ENCODE data around the gene PDE3B. TPM values are rescaled to one million over a fixed set of nuclear protein-coding genes. Genes with fewer than 3 reads are reported as not detected.

Gene PDE3B
- total RNA-seq, 1 donor from 2014 or later: 20.4 TPM

DNA sequence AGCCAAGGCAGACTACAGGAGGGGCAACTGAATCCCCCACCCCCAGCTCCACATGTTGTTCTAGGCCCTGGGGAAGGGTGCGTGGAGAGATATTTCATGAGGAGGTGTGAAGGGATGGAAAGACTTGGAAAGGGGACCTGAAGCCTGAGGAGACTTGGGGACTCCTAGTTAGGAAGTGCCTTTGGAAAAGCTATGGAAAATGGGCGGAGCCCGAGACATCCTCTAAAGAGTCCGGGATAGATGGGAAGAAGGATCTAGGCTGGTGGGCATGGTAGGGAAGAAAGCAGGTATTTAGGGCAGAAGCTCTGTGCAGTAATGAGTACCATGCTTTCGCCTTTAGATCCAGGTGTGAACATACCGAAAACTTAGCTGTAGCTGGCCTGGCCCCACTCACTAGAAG, 263.4 kb downstream of the PDE3B start:
- DNase-seq (ENCODE audit: low spot score in 2 of 2): no peak
- FAIRE-seq: no peak

DNA sequence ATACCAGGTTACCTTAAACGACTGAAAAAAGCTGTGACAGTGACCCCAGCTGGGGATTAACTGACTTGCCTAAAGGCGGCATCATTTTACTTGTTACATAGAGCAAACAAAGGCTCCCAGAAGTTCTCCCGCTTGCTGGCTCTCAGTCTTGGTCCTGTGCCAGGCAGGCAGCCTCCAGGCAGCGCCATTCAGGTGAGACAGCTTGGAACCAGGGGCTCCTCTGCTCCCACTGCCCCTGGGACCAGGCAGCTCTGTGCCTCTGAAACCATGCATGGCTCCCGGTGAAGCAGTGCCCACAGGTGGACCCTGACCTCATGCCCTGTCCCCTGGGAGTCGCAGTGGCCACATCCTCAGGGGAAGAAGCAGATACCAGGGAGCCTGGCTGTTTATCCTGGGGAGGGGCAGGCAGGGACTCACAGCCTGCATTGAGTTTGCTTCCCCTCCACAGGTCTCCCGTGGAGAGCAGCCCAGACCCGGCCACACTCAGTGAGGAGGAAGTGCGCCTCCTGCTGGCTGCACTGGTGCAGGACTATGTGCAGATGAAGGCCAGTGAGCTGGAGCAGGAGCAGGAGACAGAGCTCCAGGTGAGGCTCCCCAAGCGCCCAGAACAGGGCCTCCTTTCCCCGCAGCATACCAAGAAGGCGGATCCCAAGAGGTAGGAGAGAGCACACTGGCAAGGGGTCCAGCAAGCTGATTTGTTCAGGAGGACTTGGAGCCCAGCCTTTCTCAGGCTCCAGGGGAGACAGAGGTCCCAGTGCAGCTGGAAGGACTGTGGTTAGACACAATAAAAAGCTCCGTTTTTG, 264.0 kb downstream of the PDE3B start:
- no peak for DNase-seq (ENCODE audit: low spot score in 2 of 2)
- no peak for FAIRE-seq

DNA sequence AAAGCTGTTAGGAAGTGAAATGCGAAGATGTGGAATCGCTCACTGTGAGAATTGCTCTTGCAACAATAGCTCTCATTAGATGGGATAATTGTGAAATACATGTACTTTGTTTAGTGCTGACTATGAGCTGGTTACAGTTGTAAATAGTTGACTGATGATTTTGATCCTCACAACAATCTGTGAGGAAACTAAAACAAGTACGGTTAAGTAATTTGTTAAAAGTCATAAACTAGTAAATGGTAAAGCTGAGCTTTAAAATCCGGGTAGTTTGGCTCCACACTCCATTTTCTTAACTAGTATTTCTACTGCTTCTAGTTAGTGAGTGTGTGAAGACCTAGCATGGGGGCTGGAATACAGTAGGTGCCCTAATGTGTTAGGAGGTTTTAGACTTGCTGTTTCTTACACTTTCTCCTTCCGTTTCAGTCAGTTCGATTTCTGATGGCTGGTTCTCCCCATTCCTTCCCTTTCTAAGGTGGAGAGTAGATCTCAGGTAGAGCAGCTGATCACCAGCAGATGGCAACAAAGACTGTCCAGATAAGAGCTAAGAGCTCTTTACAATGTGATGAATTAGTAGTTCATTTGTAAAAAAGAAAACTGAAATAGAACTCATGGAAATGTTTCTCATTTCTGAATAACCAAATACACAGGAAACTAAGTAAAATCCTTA, 264.7 kb downstream of the PDE3B start:
- DNase-seq (ENCODE audit: low spot score in 2 of 2): peak in 1 of 2 donors; percentile 32
- no peak for FAIRE-seq

DNA sequence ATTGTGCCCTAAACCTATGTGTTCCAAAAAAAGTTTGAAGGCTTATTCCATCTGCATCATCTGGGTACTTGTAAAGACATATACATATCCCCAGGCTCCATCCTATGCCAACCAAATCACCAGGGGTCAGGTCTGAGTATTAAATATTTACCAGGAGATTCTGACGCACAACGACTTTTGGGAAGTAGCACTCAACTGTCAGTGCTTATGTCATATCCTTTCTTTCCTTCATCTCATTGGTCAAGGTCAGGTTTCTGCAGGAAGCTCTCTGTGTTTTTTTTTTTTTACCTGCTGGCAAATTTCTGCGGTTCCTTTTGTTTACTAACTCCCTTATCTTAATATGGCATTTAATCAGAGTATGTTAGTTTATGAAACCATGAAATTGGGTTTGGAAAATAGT, 270.9 kb downstream of the PDE3B start:
- FAIRE-seq (no peak), DNase-seq (ENCODE audit: low spot score in 2 of 2) (no peak)

DNA sequence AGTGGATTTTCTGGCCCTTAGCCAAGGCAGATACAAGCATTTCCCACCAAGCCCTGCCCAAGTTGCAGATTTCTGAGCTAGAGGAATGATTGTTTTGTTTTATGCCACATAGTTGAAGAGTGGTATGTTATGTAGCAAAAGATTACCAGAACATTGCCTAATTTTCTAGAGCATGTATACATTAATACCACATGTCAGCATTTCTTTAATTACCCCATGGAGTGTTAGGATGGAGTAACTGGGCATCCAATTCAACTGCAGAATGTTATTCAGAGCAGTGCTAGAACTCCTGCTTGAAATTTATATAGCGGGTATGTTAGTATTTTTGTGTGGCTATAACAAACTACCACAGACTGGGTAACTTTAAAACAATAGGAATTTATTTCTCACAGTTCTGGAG, 272.8 kb downstream of the PDE3B start:
- no peak for FAIRE-seq
- DNase-seq (ENCODE audit: low spot score in 2 of 2): no peak

Small RNA genes within 50 kb of the gene (small RNA-seq; reads per million reads assigned to genes)
- gene CALCP: not detected

Other genes with a start within 250 kb of the PDE3B start
- 170 TPM for gene COPB1, start 144.0 kb upstream of the PDE3B start, total RNA-seq
- gene PSMA1, start 123.4 kb upstream of the PDE3B start, total RNA-seq: 163 TPM
- gene CYP2R1, start 248.4 kb downstream of the PDE3B start, total RNA-seq: 38.7 TPM